Fibroblast of the aortic adventitia (primary cell): Measurements from ENCODE around the gene NOL12. TPM values are rescaled to one million over a fixed set of nuclear protein-coding genes. Genes with fewer than 3 reads are reported as not detected.

ENCODE experiments used
- DNase-seq: peaks from one replicate; pipeline ENCODE4 v3.0.0-alpha.2; 2010; ENCODE audit warnings: low read depth
- H3K4me3 ChIP-seq: 2 replicates; pipeline ENCODE4 v1.5.1; 2011; ENCODE audit warnings: low read depth, mild to moderate bottlenecking, control low read depth, low read length, moderate library complexity
- CTCF ChIP-seq: IDR thresholded peaks from 2 replicates; pipeline ENCODE4 v1.5.1; 2011; ENCODE audit warnings: mild to moderate bottlenecking, low read length, control low read depth, inconsistent platforms; ENCODE audit not compliant: insufficient read depth
- total RNA-seq: library from RNA; depleted of rRNA; stranded (reverse); fragments of >200 nt; gene quantifications from 2 replicates; pipeline ENCODE4 v1.2.3, GENCODE V29; 2012; ENCODE audit warnings: low replicate concordance

Gene NOL12
- total RNA-seq, 1 donor, result 12.7 TPM

GRCh38 chr22:37708580-37709444 is 22.7 kb downstream of the NOL12 start:
- no peak for DNase-seq
- H3K4me3 ChIP-seq, result no peak overlapping the region
- no peak for TF ChIP-seq CTCF

DNA sequence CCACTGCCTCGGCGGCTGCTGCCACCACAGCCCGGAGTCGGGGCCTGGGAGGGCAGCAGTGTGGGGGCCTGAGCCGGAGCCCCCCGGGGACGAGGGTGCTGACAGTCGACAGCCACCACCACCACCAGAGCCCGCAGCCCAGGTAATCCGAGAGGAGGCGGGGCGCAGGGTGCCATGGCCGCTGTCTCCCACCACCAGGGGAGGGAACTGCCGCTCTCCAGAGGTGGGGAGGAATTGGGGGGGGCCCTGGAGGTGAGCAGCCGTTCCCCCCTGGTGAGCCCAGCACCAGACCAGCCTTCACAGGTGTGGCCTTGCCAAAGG is 23.3 kb downstream of the NOL12 start:
- no peak overlapping the region for H3K4me3 ChIP-seq
- TF ChIP-seq CTCF, result no peak
- no peak for DNase-seq

GRCh38 chr22:37710675-37711074 is 24.5 kb downstream of the NOL12 start:
- no peak for TF ChIP-seq CTCF
- DNase-seq, result no peak
- no peak overlapping the region for H3K4me3 ChIP-seq

GRCh38 chr22:37711490-37711889 is 25.3 kb downstream of the NOL12 start:
- no peak for TF ChIP-seq CTCF
- no peak for DNase-seq
- no peak overlapping the region for H3K4me3 ChIP-seq

DNA sequence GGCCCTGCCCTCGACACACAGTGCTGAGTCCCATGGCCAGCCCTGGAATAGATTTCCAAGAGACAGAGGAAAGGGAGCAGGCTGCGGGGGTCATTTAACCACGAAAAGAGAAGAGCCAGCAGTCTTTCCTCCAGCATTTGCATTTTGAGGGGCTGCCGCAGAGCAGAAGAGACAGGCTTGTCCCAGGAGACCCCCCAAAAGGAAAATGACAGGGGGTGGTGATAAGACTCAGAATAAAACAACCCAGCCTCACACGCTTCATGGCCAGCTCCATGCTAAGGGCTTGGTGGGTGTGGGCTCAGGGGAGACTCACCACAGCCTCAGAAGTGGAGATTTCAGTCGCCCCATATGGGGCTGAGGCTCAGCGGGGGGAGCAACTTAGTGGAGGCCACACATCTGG is 27.6 kb downstream of the NOL12 start:
- no peak for TF ChIP-seq CTCF
- no peak for DNase-seq
- no peak overlapping the region for H3K4me3 ChIP-seq

GRCh38 chr22:37714634-37715033 is 28.5 kb downstream of the NOL12 start:
- H3K4me3 ChIP-seq, result no peak overlapping the region
- no peak for DNase-seq
- no peak for TF ChIP-seq CTCF

DNA sequence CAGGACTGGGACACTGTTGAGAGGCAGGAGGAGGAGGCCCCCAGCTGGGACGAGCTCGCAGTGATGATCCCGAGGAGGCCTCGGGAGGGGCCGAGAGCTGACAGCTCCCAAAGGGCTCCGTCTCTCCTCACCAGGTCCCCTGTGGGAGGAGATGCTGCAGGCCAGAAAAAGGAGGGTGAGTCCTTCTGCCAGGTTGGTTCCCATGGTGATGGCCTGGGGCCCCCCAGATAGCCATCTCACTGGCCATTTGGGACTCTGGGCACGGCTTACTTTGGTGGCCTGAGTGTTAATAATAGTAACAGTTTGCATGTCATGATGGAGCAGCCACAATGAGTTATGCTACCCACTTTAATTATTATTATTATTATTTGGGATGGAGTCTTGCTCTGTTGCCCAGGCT is 29.6 kb downstream of the NOL12 start:
- no peak for DNase-seq
- no peak for TF ChIP-seq CTCF

More for the DNA sequence above, 29.6 kb downstream of the NOL12 start:
- no peak overlapping the region for H3K4me3 ChIP-seq
